ENCODE measurements around the gene FAM3D.

Gene FAM3D

GRCh38 chr3:58672880-58673279 is 6.3 kb upstream of the FAM3D start:
- Histone ChIP-seq H3K9me3 (ENCODE audit: insufficient read depth, low read depth, low read length) (no peaks in the 10 kb centered on the region), H3K4me3 (ENCODE audit: low read length, poor library complexity, severe bottlenecking) (no peak overlapping the region), H4K20me1 (ENCODE audit: insufficient read depth, low read length, poor library complexity, severe bottlenecking) (no peaks in the 10 kb centered on the region), H3K79me2 (ENCODE audit: insufficient read depth, low read length) (no peaks in the 10 kb centered on the region), H3K36me3 (ENCODE audit: insufficient read depth, low read length) (no peaks in the 10 kb centered on the region), H2AFZ (ENCODE audit: low read length) (no peak overlapping the region), H3K27me3 (ENCODE audit: insufficient read depth, low read length, poor library complexity, severe bottlenecking) (no peaks in the 10 kb centered on the region), H3F3A (ENCODE audit: low read depth) (no peaks in the 10 kb centered on the region), H3K9ac (ENCODE audit: low read depth, low read length, poor library complexity, severe bottlenecking) (no peak overlapping the region), H3K9me2 (replicated peaks; ENCODE audit: low read depth, low read length) (no peaks in the 10 kb centered on the region), H3K4me2 (ENCODE audit: low read depth, low read length, poor library complexity, severe bottlenecking) (no peak overlapping the region), H3K4me1 (ENCODE audit: insufficient read depth, low read length, poor library complexity, severe bottlenecking) (peaks cover 18% of the 10 kb centered on the region)
- TF ChIP-seq CTCF (conservative IDR thresholded peaks at IDR 0.05; ENCODE audit: low read length) (no peak), EZH2phosphoT487 (IDR thresholded peaks at IDR 0.05; ENCODE audit: borderline replicate concordance) (no peak)

GRCh38 chr3:58672451-58672850 is 5.9 kb upstream of the FAM3D start:
- H3K9me3 ChIP-seq (ENCODE audit: insufficient read depth, low read depth, low read length) = no peaks in the 10 kb centered on the region
- TF ChIP-seq CTCF (conservative IDR thresholded peaks at IDR 0.05; ENCODE audit: low read length) (no peak), EZH2phosphoT487 (IDR thresholded peaks at IDR 0.05; ENCODE audit: borderline replicate concordance) (no peak)

GRCh38 chr3:58670506-58671135 is 4.0 kb upstream of the FAM3D start:
- H3K36me3 ChIP-seq (ENCODE audit: insufficient read depth, low read length) = no peaks in the 10 kb centered on the region
- TF ChIP-seq CTCF (conservative IDR thresholded peaks at IDR 0.05; ENCODE audit: low read length) = no peak
- TF ChIP-seq EZH2phosphoT487 (IDR thresholded peaks at IDR 0.05; ENCODE audit: borderline replicate concordance) = no peak
- no peaks in the 10 kb centered on the region for H3K9me2 ChIP-seq (replicated peaks; ENCODE audit: low read depth, low read length)
- no peaks in the 10 kb centered on the region for H3K9me3 ChIP-seq (ENCODE audit: insufficient read depth, low read depth, low read length)
- H2AFZ ChIP-seq (ENCODE audit: low read length) = no peak overlapping the region
- no peaks in the 10 kb centered on the region for H3F3A ChIP-seq (ENCODE audit: low read depth)
- peak overlapping the region; percentile 2 for H3K4me3 ChIP-seq (ENCODE audit: low read length, poor library complexity, severe bottlenecking)
- peaks cover 18% of the 10 kb centered on the region for H3K4me1 ChIP-seq (ENCODE audit: insufficient read depth, low read length, poor library complexity, severe bottlenecking)
- peak overlapping the region; percentile 35 for H3K9ac ChIP-seq (ENCODE audit: low read depth, low read length, poor library complexity, severe bottlenecking)
- H3K4me2 ChIP-seq (ENCODE audit: low read depth, low read length, poor library complexity, severe bottlenecking) = peak overlapping the region; percentile 46
- H3K27me3 ChIP-seq (ENCODE audit: insufficient read depth, low read length, poor library complexity, severe bottlenecking) = no peaks in the 10 kb centered on the region
- H4K20me1 ChIP-seq (ENCODE audit: insufficient read depth, low read length, poor library complexity, severe bottlenecking) = no peaks in the 10 kb centered on the region
- H3K79me2 ChIP-seq (ENCODE audit: insufficient read depth, low read length) = no peaks in the 10 kb centered on the region

More at GRCh38 chr3:58672451-58672850, 5.9 kb upstream of the FAM3D start:
- H3K9me2 ChIP-seq (replicated peaks; ENCODE audit: low read depth, low read length) = no peaks in the 10 kb centered on the region
- no peaks in the 10 kb centered on the region for H3F3A ChIP-seq (ENCODE audit: low read depth)
- H3K4me1 ChIP-seq (ENCODE audit: insufficient read depth, low read length, poor library complexity, severe bottlenecking) = peaks cover 18% of the 10 kb centered on the region
- H4K20me1 ChIP-seq (ENCODE audit: insufficient read depth, low read length, poor library complexity, severe bottlenecking) = no peaks in the 10 kb centered on the region
- H3K4me2 ChIP-seq (ENCODE audit: low read depth, low read length, poor library complexity, severe bottlenecking) = peak overlapping the region; percentile 19
- H2AFZ ChIP-seq (ENCODE audit: low read length) = no peak overlapping the region
- H3K9ac ChIP-seq (ENCODE audit: low read depth, low read length, poor library complexity, severe bottlenecking) = no peak overlapping the region
- H3K27me3 ChIP-seq (ENCODE audit: insufficient read depth, low read length, poor library complexity, severe bottlenecking) = no peaks in the 10 kb centered on the region
- no peaks in the 10 kb centered on the region for H3K36me3 ChIP-seq (ENCODE audit: insufficient read depth, low read length)
- no peaks in the 10 kb centered on the region for H3K79me2 ChIP-seq (ENCODE audit: insufficient read depth, low read length)
- H3K4me3 ChIP-seq (ENCODE audit: low read length, poor library complexity, severe bottlenecking) = no peak overlapping the region

All from Loucy (cell line).